HG03558 (cell line): Measurements from ENCODE around the gene WDCP.
A peak's percentile ranks its signal among the peaks of the same experiment; 100 is the strongest.
"Not testable (repeated sequence)": the region's sequence is repeated elsewhere in the genome, so short reads cannot be mapped to it uniquely, and the experiment has no call there.

Experiments
- ATAC-seq: cut with Tn5 transposase; IDR thresholded peaks from one replicate; pipeline ENCODE4 v1.9.1; 2021; ENCODE audit warnings: moderate number of reproducible peaks; ENCODE audit not compliant: unreplicated experiment; ENCODE audit errors: extremely low read depth

Gene WDCP, protein sequence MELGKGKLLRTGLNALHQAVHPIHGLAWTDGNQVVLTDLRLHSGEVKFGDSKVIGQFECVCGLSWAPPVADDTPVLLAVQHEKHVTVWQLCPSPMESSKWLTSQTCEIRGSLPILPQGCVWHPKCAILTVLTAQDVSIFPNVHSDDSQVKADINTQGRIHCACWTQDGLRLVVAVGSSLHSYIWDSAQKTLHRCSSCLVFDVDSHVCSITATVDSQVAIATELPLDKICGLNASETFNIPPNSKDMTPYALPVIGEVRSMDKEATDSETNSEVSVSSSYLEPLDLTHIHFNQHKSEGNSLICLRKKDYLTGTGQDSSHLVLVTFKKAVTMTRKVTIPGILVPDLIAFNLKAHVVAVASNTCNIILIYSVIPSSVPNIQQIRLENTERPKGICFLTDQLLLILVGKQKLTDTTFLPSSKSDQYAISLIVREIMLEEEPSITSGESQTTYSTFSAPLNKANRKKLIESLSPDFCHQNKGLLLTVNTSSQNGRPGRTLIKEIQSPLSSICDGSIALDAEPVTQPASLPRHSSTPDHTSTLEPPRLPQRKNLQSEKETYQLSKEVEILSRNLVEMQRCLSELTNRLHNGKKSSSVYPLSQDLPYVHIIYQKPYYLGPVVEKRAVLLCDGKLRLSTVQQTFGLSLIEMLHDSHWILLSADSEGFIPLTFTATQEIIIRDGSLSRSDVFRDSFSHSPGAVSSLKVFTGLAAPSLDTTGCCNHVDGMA

DNA sequence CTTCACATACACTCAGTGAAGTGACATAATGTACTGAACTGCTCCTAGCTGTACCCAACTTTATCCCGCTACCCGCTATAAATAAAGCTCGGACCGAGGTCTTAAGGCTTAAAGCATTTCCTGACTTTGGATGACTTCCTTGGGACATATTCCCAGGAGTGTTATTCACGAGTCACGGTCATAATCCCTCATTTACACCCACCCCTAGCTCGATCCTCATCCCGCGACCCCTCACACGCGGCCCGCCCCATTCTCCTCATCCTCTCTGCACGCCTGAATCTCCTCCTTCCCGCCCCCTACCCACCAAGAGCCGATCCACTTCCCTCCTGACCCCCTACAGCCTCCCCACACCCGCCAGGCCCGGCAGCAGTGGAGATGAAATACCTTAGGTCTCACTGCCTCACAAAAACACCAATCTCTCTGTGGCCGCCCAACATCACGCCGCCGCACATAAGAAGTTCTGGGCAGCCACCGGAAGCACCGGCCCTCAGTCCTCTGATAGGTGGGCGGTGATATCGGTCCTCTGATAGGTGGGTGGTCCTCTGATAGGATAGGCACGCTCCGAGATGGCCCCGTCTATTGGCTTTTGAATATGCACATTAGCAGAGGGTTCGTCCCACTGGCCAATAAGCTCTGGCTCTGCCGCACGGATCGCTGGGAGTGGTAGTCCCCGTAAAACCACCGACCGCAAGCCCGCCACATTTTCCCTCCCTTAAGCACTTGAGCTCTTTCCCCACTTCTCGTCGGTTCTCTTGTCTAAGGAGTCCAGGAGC, at the start of gene WDCP:
Gene WDCP (minus strand): TSS at position 462 of the 773 bp plus-strand sequence. CDS start 7,897 bp downstream, outside the sequence.
- peak; percentile 97 for ATAC-seq

DNA sequence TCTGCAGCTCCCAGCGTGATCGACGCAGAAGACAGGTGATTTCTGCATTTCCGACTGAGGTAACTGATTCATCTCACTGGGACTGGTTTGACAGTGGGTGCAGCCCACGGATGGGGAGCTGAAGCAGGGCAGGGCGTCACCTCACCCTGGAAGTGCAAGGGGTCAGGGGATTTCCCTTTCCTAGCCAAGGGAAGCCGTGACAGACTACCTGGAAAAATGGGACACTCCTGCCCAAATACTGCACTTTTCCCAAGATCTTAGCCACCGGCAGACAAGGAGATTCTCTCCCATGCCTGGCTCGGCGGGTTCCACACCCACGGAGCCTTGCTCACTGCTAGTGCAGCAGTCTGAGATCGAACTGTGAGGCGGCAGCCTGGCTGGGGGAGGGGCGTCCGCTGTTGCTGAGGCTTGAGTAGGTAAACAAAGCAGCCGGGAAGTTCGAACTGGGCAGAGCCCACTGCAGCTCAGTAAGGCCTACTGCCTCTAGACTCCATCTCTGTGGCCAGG, 48.0 kb upstream of the WDCP start:
- not testable (repeated sequence) for ATAC-seq

DNA sequence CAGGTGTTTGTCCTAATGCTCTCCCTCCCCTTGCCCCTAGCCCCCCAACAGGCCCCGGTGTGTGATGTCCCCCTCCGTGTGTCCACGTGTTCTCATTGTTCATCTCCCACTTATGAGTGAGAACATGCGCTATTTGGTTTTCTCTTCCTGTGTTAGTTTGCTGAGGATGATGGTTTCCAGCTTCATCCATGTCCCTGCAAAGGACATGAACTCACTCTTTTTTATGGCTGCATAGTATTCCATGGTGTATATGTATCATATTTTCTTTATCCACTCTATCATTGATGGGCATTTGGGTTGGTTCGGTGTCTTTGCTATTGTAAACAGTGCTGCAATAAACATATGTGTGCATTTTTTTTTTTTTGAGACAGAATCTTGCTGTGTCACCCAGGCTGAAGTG, 46.1 kb upstream of the WDCP start:
- not testable (repeated sequence) for ATAC-seq

DNA sequence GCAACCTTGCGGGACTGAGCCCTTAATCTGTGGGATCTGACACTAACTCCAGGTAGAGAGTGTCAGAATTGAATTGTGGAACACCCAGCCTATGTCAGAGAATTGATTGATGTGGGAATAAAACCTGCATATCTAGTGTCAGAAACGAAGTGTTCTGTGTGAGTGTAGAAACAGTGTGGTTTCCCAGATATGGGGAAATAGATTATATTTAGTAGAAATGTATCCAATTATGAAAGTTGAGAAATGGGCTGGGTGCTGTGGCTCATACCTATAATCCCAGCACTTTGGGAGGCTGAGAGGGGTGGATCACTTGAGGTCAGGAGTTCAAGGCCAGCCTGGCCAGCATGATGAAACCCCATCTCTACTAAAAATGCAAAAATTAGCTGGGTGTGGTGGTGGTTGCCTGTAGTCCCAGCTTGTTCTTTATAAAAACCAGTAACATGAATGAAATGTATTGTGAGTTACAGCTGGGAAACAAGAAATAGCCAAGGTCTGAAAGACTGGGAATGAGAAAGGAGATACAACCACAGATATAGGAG, 41.7 kb upstream of the WDCP start:
- ATAC-seq: no peak

DNA sequence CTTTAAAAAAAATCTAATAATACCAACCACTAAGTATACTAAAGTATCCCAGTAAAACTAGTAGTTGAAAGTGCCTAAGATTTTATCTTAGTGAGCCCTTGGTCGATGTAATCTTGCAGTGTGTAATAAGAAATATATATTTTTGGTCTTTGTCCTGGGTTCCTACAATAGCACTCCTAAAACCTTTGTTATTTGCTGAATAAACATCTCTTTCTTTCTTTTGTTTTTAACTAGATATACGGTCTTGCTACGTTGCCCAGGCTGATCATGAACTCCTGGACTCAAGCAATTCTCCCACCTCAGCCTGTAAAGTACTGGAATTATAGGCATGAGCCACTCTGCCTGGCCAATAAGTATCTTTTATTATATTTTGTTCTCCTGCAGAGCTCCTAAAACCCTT, 39.8 kb upstream of the WDCP start:
- ATAC-seq: no peak

DNA sequence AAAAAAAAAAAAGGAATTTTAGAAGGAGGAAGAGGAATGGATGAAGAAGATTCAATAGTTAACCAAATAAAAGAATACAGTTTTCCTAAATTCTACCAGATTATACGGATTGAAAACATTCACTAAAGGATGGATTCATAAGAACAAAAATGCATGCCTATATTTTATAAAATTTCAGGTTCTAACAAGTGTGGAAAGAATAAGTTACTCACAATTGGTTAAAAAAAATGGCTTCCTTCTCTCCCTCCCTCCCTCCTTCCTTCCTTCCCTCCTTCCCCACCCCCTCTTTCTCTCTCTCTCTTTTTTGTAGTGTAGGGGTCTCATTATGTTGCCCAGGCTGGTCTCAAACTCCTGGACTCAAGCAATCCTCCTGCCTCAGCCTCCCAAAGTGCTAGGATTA, 39.0 kb upstream of the WDCP start:
- ATAC-seq: no peak

DNA sequence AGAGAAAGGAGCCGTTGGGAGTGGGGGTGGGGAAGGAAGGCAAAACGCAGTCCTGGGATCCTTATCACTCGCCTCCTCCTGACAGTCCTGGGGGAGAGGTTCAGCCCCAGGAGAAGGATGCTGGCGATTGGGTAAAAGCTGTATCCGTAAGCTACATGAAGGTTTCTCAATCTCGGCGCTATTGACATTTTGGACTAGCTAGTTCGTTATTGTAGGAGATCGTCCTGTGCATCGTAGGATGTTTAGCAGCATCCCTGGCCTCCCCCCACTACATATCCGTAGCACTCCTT, 38.0 kb upstream of the WDCP start:
- no peak for ATAC-seq

DNA sequence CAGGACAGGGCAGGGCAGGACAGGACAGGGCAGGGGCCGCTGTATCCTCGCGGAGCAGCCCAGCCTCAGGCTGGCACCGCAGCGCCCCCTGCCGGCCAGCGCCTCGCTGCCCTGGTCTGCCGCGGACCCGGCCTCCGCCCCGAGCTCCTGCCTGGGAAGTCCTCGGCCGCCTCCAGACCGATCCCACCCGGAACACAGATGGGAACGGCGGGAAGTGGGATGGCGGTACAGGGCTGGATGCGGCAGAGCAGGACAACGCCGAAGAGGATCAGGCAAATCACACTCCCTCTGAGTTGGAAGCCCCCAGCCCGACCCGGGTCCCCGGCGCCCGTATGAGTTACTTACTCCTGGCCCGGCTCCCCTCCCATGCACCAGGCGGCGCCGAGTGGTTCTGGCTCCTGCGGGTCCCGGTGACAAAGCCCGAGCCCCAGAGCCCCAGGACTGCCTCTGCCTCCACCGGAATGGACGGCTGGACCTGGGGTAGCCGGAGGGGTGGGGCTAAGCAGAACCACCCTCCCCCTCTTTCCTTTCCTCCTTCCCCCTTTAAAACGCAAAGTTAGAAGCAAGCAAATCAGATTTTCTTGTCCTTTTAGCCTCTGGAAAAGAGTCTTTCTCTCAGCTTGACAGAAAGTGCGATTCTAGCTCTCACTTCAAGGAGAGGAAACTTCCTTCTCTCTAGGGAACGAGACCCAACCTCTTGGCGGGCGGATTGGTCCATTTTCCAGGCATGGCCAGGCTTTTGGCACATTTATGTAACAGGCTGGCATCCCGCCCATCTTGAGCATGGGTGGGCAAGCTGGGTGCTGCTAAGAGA, 37.4 kb upstream of the WDCP start, which contains the start of gene TP53I3:
Gene TP53I3 (minus strand): TSS at position 449 of the 814 bp plus-strand sequence. CDS start 508 bp downstream, outside the sequence.
- peak; percentile 42 for ATAC-seq

DNA sequence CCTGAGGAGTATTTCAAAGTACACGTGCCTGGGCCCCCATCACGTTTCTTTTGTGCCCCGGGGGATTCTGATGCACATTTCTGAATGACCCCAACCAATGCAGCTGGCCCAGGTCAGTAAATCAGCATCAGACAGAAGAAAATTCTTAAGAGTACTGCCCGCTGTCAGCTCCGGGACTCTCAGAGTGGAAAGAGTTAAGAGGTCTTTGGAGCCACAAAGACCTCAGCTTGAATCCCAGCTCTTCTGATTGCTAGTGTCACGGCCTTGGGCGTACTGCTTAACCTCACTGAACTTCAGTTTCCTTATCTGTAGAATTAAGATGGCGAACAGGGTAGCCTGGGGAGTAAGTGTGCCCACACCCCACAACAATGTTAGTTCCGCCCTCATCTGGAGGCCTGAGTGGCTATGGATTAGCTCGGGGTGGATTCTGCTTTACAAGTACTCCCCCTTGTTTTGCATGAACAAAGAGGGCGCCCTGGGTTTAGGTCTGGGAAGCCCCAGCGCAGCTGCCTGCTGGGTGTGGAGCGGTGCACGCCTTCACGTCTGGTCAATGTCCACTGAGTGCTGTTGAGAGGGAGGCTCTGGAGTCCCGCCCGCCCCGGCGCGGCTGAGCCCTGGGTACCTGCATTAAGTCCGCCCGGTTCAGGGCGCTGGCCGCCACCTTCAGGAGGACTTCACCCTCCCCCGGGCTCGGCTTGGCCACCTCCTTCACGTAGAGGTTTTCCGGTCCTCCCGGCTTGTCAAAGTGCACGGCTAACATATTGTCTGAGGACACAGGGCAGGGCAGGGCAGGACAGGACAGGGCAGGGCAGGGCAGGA, 36.6 kb upstream of the WDCP start:
- ATAC-seq: peak; percentile 57

DNA sequence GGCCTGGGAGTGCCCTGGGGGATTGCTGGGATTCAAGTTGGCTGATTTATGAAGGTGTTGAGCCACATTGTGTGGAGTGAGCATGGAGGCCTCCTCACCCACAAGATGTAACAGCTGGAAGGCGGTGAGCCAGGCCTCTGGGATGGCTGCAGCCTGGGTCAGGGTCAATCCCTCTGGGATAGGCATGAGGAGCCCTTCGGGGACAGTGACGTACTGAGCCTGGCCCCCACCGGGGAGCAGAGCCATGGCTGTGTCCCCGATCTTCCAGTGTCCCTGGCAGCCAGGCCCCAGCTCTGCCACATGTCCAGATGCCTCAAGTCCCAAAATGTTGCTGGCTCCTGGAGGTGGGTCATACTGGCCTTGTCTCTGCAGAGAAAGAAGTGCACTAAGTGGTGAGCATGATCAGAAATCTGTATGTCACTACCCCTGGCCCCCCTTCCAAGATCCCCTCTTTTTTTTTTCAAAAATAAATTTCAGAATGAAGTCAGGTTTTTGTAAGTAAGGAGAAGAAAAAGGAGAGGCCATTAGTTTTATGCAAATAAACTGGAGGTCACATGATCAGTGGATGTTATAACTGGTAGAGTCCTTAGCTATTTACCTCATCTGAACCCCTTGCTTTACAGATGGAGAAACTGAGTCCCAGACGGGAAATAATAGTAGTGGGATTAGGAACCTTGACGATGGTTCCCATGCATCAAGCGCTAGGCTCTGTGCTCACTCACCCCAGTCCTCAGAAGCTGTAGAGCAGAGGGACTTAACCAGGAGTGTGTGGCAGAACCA, 35.8 kb upstream of the WDCP start:
- no peak for ATAC-seq

DNA sequence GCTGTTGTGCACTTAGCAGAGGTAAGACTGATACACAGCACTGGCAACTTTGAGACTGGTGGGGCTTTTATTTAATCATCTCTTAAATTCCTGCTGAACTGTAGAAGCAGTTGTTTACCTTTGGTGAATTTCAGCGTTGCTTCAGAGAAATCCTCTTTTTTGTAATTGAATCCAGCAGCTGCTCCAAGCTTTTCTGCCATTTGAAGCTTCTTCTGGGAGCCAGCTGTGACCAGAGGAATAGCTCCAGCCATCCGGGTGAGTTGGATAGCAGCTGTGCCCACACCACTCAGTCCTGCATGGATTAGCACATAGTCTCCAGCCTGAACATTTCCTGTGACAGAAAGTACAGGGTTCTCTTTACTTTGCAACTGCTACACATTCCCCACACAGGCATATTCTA, 33.5 kb upstream of the WDCP start:
- ATAC-seq: no peak

DNA sequence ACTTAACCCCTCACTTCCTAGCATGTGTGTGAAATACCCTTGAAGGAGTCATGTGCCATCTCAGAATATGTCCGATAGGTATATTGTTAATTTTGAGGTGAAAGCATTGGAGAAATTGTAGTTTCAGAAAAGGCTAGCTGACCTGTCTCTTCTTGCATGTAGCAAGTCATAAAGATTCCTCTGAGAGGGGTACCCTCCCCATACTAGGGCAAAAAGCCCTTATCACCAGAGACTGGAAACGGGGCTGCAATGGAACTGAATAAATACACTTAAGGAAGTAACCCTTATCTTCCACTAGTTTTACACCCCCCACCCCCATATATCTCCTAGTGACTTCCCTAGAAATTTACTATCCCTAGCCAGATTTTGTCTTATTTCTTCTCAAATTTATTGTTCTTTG, 30.7 kb upstream of the WDCP start:
- no peak for ATAC-seq

DNA sequence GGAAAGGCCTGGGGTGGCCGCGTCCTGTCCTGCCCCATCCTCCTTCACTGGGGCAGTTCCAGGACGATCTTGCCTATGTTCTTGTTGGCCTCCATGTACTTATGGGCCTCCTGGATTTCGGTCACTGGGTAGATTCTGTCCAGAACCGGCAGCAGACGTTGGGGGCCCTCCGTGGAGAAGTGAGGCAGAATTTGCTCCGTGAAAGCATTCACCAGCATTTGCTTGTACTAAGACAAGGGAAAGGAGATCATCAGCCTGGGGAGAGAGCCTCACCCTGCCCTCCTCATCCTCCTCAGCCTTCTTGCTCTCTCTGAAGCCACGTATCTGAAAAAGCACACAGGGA, 30.3 kb upstream of the WDCP start:
- ATAC-seq: no peak

DNA sequence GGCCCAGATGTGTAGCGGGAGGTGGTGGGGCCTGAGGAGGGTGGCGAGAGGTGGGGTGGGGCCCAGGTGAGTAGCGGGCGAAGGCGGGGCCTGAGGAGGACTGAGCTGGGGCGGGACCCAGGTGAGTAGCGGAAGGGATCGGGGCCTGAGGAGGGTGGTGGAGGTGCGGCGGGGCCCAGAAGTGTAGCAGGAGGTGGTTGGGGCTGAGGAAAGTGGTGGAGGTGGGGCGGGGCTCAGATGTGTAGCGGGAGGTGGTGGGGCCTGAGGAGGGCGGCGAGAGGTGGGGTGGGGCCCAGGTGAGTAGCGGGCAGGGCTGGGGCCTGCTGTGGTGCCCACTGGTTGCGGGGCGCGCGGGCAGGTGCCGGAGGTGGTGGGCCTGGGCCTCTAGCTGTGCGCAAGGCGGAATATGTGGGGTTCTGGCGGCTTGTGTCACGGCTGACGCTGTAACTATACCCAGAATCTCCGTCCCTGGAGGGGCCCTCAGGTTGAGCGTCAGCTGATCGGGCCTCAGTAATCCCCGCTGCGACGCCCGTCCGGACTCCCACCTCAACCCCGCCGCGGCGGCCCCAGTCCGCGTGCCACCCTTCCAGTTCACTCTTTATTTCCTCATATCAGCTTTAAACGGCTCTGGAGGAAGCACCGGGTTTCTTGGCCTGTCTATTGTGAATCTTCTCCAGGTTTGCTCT, 29.8 kb upstream of the WDCP start:
- no peak for ATAC-seq

DNA sequence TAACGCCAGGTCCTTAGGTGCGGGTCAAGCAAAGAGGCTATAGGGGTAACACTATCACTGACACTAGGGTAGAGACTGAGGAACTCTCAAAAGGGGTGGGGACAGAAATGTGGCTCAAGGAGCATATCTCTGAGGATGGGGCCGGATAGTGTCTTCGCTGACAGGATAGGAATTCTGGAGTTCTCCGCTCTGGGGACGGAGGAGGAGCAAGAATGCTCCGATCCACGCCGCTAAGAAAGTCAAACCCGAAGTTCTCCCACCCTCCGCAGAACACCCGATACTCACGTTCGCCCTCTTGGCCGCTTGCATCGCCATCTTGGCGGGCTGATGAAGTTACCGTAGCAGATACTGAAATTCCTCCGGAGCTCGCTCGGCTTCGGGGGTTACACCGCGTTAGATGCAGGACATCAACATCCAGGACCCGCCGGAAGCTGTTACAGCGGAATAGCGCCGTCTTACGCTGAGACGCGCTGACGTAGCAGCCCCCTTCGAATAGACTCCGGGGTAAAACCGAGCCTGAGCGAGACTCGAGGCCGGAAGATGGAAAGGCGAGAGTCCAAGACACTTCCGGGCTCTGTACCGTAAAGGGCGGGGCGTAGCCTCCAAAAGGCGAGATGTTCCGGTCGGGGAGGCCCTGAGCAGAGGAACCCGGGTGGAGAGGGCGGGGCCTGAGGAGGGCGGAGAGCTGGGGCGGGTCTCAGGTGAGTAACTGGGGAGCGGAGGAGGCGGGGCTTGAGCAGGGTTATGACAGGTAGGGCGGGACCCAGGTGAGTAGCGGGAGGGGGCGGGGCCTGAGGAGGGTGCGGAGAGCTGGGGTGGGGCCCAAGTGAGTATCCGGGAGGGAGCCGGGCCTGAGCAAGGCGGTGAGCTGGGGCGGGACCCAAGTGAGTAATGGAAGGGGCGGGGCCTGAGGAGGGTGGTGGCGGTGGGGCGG, 29.0 kb upstream of the WDCP start, which contains the start of gene SF3B6:
Gene SF3B6 (minus strand): TSS at position 412 of the 934 bp plus-strand sequence. CDS start 97 bp downstream, at position 315.
- peak; percentile 82 for ATAC-seq

DNA sequence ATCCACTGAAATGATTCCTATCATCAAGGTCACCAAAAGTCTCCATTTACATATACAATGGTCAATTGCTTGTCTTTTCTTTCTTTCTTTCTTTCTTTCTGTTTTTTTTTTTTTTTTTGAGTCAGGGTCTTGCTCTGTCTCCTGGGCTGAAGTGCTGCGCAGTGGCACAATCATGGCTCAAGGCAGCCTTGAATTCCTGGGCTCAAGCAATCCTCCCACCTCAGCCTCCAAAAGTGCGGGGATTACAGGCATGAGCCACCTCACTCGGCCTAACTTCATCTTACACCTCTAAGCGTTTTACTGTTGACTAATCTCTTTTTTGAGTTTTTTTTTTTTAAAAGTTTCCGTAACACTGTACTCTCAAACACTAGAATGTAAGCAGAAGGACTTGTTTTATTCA, 28.1 kb upstream of the WDCP start:
- ATAC-seq: no peak
